GM19099 (cell line): ENCODE measurements around the gene MARK3.

Experiments
- POLR2A ChIP-seq: IDR thresholded peaks from 3 replicates; pipeline ENCODE4 v1.6.1; 2011; ENCODE audit warnings: low read depth; ENCODE audit not compliant: insufficient read length; ENCODE audit errors: extremely low read depth

Gene MARK3

DNA sequence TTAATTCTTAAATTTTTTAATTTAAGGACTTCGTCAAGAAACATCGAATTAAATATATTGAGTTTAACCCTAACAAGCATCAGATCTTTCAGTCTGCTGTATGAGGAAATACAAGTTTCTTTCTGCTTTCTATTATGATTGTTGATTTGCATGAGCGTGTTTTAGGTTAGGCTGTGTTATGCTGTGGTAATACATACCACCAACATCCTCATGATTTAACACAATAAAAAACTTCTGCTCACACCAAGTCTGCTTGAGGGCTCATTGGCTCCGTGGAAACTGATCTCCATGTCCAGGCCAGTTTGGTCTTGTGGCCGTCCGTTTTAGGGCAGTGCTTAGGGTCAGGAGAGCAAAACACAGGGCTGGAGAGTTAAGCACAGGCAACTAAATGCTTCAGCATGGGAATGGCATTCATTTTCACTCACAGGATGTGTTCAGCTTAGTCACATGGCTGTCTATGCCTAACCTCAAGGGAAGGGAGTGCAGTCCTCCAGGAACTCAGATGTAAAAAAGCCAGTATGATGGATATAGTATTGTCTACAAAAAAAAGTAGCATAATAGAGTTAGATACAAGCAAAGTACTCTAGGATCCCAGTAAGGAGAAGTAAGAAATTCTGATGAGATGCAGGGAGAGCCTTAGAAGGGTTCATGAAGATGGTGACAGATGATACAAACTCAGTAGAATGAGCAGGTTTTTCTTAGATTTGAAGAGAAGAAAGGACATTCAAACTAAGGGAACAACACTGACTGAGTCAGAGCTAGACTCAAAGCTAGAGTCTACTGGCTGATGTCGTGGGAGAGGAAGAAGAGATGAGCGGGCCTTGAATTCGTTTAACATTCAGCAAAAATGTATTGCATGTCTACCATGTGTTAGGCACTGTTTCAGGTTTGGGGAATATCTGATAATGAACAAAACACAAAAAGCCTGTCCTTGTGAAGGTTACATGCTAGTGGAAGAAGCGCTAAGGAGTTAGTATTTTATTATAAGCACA, 16.3 kb downstream of the MARK3 start:
- TF ChIP-seq POLR2A = no peak

DNA sequence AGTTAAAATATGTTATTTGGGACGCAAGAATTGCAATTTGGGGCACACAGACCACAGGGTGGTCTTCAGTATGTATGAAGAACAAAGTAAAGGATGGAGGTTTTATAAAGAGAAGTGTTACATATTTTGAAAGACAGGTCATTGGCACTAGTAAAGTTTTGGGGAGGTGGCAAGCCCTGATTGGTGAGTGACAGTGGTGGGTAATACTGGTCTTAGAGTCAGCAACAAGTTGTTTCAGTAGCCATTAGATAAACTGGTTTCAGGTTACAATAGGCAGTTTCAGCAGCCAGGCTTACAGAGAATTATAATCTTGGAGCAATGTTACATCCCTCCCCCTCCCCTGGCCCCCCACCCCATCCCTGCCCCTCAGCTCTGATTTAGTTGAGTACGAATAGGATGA, 17.5 kb downstream of the MARK3 start:
- no peak for TF ChIP-seq POLR2A

DNA sequence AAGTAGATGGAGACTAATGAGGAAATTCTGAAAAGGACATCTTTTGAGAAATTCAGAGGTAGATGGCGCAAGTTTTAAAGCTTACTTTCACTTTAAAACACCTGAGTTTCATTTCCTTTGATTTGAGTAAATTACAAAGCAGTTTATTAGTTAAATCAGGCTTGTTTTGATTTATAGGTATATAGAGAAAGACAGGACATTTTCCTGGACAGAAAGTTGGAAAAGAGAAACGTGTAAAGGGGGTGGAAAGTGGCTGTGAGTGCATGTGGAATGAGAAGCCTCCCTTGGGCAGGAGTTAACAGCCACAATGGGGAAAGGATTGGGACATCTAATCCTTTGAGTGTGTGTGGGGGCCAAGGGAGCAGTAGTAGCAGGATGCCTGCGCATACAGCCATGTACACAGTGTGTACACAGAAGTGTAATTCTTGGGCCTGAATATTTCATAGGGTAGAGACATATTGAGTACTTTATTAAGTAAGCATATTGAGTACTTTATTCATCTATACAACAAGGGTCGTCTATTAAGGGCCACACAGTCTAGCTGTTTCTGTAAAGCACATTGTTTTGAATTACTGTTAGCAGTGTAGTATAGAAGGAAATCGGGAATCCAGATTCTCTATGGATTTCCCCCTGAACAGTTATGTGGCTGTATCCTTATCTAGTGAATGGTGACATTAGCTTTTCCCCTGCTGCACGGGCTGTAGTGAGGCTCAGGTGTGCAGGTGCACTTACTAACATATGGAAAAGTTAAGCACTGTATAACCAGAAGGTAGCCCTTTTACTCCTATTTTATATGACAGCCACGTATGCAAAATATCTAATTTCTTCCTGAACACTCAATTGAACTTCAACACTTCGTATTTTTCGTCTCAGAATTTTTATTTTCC, 19.1 kb downstream of the MARK3 start:
- no peak for TF ChIP-seq POLR2A

DNA sequence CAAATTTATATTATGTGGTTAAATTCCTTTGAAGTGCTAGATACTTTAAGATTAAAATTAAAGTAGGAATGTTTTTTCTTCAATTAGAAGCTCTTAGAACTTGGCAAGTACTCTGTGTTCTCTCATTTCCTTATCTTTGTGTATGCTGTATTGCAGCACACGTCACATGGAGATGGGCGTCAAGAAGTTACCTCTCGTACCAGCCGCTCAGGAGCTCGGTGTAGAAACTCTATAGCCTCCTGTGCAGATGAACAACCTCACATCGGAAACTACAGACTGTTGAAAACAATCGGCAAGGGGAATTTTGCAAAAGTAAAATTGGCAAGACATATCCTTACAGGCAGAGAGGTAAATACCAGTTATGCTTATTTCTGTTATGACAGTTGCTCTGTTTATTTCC, 19.7 kb downstream of the MARK3 start:
- no peak for TF ChIP-seq POLR2A

DNA sequence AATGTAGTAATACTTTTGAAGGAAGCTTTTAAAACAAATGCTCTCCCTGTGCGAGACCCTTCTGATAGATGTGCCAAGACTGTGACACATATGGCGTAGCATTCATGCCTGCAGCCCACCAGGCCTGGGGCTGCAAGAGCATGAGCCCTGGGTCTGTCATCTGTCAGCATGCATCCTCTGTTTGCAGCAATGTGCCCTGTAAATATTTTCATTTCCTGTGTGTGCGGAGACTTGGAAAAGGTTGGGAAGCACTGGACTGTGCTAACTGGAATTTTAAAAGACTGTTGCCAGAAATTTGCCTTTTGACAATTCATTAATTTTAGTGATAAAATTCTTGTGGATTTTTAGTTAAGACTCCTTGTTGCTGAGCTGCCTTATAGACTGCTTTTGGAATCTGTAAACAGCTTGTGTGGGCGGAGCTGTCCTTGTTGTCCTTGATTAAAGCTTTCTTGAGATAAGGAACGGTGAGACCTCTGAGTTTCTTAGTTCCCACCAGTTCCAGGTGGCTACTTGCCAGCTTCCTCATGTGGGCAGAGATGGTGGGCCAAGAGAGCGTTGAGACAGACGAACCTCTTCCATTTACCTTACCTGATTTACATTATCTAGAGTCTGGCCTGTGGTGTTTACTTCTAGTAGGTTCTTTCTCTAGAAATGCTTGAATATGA, 23.4 kb downstream of the MARK3 start:
- no peak for TF ChIP-seq POLR2A

DNA sequence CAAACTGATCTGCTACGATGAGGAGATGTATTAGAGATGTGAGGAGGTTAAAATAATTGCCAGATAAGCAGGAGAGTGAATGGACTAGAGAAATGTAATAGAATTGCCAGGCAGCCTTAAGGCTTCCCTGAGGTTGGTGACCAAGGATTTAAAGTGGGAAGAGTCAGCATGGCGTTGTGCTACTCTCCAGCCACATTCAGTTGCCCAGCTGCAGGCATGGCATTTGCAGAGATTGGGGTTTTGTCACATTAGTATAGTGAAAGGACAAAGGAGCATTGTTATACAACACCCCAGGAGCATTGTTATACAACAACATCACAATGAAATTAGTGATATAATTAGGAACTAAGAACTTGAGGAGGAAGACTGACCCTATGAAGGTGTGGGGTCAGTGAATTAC, 31.7 kb downstream of the MARK3 start:
- TF ChIP-seq POLR2A = no peak

DNA sequence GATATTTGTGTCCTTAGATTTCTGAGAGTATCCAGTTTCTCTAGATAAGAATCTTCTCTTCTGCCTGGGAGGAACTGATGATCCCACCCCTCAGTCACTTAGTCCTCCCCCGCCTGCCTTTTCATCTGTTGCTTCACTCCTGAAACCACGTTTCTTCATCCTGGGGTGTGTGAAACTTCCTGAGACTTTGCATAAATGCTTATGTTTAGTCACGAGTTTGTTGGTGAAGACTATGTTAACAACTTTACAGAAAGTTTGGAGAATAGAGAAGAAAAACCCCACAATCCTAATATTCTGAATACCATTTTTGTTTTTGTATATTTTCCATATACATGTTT, 33.2 kb downstream of the MARK3 start:
- TF ChIP-seq POLR2A = no peak

DNA sequence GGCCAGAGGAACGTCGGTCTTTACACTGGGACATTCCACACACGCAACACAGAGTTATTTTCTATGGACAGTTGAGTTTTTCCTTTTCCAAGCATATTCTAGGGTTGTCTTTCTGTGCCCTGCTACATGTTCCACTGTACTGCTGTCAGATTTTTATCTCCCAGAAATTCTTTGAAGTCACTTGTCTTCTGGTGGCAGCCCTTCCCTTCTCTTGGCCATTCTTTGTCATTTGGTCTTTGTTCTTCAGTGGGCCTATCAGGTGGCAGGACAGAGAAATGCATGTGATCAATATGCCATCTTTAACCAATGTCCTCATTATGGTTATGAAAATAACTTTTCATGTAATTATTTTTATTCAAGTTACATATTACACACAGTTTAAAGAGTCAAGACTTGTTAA, 36.3 kb downstream of the MARK3 start:
- TF ChIP-seq POLR2A = no peak

DNA sequence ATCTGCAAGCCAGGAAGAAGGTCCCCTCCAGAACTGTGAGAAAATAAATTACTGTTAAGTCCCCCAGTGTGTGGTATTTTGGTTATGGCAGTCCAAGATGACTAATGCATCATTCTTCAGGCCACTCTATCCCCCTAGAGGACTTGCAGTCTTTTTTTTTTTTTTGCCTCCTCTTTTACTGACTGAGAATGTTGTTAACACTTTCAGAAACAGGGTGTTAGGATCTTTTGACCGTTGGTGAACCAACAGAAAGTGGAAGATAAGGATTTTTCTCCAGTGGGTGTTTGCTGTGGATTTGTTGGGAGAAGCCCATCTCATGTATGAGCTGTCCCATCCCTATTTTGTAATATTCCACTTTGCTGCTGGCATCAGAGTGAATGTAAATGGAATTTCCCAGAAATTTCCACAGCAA, 37.8 kb downstream of the MARK3 start:
- TF ChIP-seq POLR2A = no peak

DNA sequence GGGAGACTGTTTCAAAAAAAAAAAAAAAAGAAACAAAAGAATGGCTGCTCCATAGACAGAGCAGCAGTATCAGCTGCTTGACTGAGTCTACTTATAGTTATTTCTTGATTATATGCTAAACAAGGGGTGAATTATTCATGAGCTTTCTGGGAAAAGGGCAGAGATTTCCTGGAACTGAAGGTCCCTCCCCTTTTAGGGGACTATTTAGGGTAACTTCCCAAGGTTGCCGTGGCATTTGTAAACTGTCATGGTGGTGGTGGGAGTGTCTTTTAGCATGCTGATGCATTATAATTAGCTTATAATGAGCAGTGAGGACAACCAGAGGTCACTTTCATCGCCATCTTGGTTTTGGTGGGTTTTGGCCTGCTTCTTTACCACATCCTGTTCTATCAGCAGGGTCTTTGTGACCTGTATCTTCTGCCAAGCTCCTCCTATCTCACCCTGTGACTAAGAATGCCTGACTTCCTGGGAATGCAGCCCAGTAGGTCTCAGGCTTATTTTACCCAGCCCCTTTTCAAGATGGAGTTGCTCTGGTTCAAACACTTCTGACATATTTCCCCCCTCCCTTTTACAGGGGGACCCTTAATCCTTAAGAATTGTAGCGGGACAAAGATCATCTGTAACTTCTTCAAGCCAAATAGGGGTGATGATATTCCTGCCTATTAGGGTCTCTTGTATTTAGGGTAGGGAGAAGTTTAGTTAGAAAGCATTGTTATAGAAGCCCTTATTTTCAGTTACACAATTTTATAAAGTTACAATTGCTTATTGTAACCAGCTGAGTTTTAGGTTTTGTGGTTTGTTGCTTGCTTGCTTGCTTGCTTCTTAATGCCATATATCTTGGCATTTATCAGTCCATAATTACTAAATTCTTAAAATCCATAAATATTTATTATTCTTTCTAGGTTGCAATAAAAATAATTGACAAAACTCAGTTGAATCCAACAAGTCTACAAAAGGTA, 42.5 kb downstream of the MARK3 start:
- no peak for TF ChIP-seq POLR2A

DNA sequence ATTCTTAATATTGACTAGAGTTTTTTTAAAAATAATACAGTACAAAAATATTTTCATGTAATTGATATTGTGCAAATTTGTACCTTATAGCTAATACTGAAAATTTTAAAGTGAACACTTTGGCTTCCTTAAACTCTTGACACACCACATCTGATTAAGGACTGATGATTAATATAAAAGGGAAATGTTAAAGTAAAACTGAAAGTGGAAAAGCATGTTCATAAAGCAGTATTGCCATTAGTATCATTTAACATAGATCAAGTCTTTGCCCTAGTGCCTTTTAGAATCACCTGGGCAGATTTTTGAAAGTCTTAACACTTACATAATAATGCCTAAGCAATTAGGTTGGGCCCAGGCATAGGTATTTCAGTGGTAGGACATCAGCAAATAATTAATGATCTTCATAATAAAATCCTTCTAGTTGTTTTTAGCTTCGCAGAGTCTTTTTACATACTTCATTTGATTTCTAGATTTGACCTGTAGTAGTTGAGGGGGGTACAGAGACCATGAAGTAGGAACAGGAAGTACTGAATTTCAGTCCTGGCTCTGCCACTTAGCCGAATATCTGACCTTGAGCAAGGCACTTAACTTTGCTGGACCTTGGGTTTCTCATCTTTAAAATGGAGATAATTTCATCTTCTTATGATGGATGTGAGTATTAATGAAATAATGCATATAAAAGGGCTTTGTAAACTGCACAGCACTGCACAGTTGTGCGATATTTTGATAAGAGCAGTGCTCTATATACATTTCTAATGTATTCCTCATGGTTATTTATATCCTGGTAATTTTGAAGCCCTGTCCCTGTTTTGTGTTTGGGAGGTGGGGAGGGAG, 43.7 kb downstream of the MARK3 start:
- no peak for TF ChIP-seq POLR2A

DNA sequence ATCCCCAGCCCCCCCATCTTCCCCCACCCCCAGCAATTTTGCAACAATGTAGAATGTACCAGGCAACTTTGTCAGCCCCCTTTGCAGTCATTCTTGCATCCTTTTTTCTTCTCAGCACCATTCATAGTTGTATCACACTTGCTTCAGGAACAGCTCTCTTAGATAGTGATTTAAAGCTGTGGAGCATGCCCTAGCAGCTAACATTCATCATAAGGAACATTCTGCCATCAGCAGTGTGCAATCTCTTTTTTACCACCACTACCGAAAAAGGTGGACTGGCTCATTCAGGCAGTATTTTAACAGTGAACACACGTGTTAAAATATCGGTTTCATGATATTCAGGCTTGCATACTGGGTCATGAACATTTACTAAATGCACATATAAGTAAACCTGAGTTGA, 45.1 kb downstream of the MARK3 start:
- no peak for TF ChIP-seq POLR2A

DNA sequence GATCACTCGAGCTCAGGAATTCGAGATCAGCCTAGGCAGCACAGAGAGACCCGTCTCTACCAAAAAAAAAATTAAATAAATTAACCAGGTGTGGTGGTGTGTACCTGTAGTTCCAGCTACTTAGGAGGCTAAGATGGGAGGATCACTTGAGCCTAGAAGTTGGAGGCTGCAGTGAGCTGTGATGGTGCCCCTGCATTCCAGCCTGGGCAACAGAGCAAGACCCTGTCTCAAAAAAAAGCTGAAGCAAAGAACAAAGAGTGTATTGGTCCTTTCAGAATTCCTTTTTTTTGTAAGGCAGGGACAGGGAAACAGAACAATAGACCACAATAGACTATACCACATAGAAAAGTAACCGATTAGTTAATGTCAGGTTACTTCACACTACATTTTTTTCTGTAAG, 47.4 kb downstream of the MARK3 start:
- TF ChIP-seq POLR2A = no peak
